ENCODE results near the gene NCKAP5. TPM values are rescaled to one million over a fixed set of nuclear protein-coding genes. Genes with fewer than 3 reads are reported as not detected.

NCKAP5 gene
- total RNA-seq, 1 experiment from 2014 or later: 3.2 TPM

GRCh38 chr2:132751836-132752235 is 816.4 kb downstream of the NCKAP5 start:
- BruUV-seq (replicated peaks): no TSS peak
- H3K9me2 ChIP-seq (replicated peaks; ENCODE audit: low read length): no peaks in the 10 kb centered on the region
- intact Hi-C loops (cut with micrococcal nuclease): no loop called here

DNA sequence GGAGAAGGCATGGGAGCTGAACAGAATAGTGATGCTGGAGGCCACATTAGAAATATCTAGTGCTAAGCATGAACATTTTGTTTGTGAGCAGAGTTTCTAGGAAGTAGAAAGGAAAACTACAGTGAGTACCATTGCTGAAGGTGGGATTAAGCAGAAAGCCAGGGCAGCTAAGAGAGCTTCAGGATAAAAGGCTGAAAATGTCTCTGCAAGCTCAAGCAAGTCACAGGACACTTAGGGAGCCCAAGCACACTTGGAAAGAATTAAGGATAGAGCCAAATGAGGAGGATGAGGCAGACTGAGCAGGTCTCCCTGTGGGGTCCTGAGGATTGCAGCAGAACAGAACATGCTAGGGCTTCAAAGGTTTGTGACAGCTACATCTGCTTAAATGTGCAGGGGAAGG is 817.7 kb downstream of the NCKAP5 start:
- intact Hi-C loops (cut with micrococcal nuclease): no loop called here
- DNase-seq (no peak), ATAC-seq (no peak)
- Histone ChIP-seq H3K9me3 (ENCODE audit: low read length) (no peaks in the 10 kb centered on the region), H3K79me2 (ENCODE audit: low read length) (no peaks in the 10 kb centered on the region), H3K4me2 (ENCODE audit: low read length) (no peak overlapping the region), H3F3A (ENCODE audit: low read length, unreplicated experiment) (no peaks in the 10 kb centered on the region), H3K9ac (ENCODE audit: low read length) (no peak overlapping the region), H3K4me3 (ENCODE audit: low read length) (no peak overlapping the region), H3K27me3 (ENCODE audit: low read length) (no peaks in the 10 kb centered on the region), H3K4me1 (ENCODE audit: insufficient read depth, low read length) (no peaks in the 10 kb centered on the region), H3K27ac (ENCODE audit: low read length) (no peak overlapping the region), H3K36me3 (ENCODE audit: low read depth, low read length) (no peaks in the 10 kb centered on the region), H3K9me2 (replicated peaks; ENCODE audit: low read length) (no peaks in the 10 kb centered on the region), H2AFZ (ENCODE audit: low read length) (no peak overlapping the region), H4K20me1 (ENCODE audit: low read length) (no peaks in the 10 kb centered on the region)
- TF ChIP-seq EZH2phosphoT487 (IDR thresholded peaks at IDR 0.05; ENCODE audit: borderline replicate concordance, low read length) (no peak), EZH2 (IDR thresholded peaks at IDR 0.05; ENCODE audit: low read length, unreplicated experiment) (no peak)
- TF ChIP-seq, protein P1, sequence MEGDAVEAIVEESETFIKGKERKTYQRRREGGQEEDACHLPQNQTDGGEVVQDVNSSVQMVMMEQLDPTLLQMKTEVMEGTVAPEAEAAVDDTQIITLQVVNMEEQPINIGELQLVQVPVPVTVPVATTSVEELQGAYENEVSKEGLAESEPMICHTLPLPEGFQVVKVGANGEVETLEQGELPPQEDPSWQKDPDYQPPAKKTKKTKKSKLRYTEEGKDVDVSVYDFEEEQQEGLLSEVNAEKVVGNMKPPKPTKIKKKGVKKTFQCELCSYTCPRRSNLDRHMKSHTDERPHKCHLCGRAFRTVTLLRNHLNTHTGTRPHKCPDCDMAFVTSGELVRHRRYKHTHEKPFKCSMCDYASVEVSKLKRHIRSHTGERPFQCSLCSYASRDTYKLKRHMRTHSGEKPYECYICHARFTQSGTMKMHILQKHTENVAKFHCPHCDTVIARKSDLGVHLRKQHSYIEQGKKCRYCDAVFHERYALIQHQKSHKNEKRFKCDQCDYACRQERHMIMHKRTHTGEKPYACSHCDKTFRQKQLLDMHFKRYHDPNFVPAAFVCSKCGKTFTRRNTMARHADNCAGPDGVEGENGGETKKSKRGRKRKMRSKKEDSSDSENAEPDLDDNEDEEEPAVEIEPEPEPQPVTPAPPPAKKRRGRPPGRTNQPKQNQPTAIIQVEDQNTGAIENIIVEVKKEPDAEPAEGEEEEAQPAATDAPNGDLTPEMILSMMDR (conservative IDR thresholded peaks at IDR 0.05; ENCODE audit: low read depth, low read length): no peak
- ChIA-PET POLR2A (ENCODE audit: unreplicated experiment) (no interaction called here), CTCF (no interaction called here)
- BruUV-seq (replicated peaks): no TSS peak

More at GRCh38 chr2:132751836-132752235, 816.4 kb downstream of the NCKAP5 start:
- Histone ChIP-seq H3K4me2 (ENCODE audit: low read length) (no peak overlapping the region), H2AFZ (ENCODE audit: low read length) (no peak overlapping the region), H3K36me3 (ENCODE audit: low read depth, low read length) (no peaks in the 10 kb centered on the region), H3K4me3 (ENCODE audit: low read length) (no peak overlapping the region), H3K27ac (ENCODE audit: low read length) (no peak overlapping the region), H3K9ac (ENCODE audit: low read length) (no peak overlapping the region), H3F3A (ENCODE audit: low read length, unreplicated experiment) (no peaks in the 10 kb centered on the region), H4K20me1 (ENCODE audit: low read length) (no peaks in the 10 kb centered on the region), H3K27me3 (ENCODE audit: low read length) (no peaks in the 10 kb centered on the region), H3K4me1 (ENCODE audit: insufficient read depth, low read length) (no peaks in the 10 kb centered on the region), H3K9me3 (ENCODE audit: low read length) (no peaks in the 10 kb centered on the region), H3K79me2 (ENCODE audit: low read length) (no peaks in the 10 kb centered on the region)
- POLR2A ChIA-PET (ENCODE audit: unreplicated experiment): no interaction called here
- no peak for DNase-seq
- ATAC-seq: no peak
- CTCF ChIA-PET: no interaction called here
- TF ChIP-seq EZH2 (IDR thresholded peaks at IDR 0.05; ENCODE audit: low read length, unreplicated experiment) (no peak), EZH2phosphoT487 (IDR thresholded peaks at IDR 0.05; ENCODE audit: borderline replicate concordance, low read length) (no peak)
- TF ChIP-seq, protein P1 (conservative IDR thresholded peaks at IDR 0.05; ENCODE audit: low read depth, low read length): no peak

DNA sequence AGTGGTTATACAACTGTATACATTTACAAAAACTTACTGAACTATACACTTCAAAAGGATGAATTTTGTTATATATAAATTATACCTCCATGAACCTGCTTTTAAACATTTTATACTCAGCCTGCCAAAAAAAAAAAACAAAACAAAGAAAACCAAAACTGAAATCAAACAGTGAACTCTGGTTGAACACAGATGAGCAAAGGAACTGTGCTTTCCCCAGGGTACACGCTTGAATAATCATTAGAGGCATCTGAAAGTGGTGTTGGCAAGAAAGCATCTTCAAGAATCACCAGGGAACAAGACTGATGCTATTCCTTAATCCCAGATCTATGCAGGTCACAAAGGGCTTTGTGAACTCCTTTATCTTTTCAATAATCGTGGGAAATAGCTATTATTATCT is 821.2 kb downstream of the NCKAP5 start:
- H3K9me2 ChIP-seq (replicated peaks; ENCODE audit: low read length): no peaks in the 10 kb centered on the region
- no peaks in the 10 kb centered on the region for H3K4me1 ChIP-seq (ENCODE audit: insufficient read depth, low read length)
- no peak overlapping the region for H3K27ac ChIP-seq (ENCODE audit: low read length)
- H3K4me2 ChIP-seq (ENCODE audit: low read length): no peak overlapping the region
- TF ChIP-seq EZH2 (IDR thresholded peaks at IDR 0.05; ENCODE audit: low read length, unreplicated experiment): no peak
- no peak for TF ChIP-seq EZH2phosphoT487 (IDR thresholded peaks at IDR 0.05; ENCODE audit: borderline replicate concordance, low read length)
- TF ChIP-seq, protein P1 (conservative IDR thresholded peaks at IDR 0.05; ENCODE audit: low read depth, low read length): no peak
- no peak overlapping the region for H3K9ac ChIP-seq (ENCODE audit: low read length)
- H3F3A ChIP-seq (ENCODE audit: low read length, unreplicated experiment): no peaks in the 10 kb centered on the region
- H2AFZ ChIP-seq (ENCODE audit: low read length): no peak overlapping the region
- CTCF ChIA-PET: no interaction called here
- BruUV-seq (replicated peaks): no TSS peak
- no peak overlapping the region for H3K4me3 ChIP-seq (ENCODE audit: low read length)
- intact Hi-C loops (cut with micrococcal nuclease): no loop called here
- H3K79me2 ChIP-seq (ENCODE audit: low read length): no peaks in the 10 kb centered on the region
- no peaks in the 10 kb centered on the region for H3K36me3 ChIP-seq (ENCODE audit: low read depth, low read length)
- no peaks in the 10 kb centered on the region for H3K27me3 ChIP-seq (ENCODE audit: low read length)
- POLR2A ChIA-PET (ENCODE audit: unreplicated experiment): no interaction called here
- no peak for ATAC-seq
- no peaks in the 10 kb centered on the region for H3K9me3 ChIP-seq (ENCODE audit: low read length)
- H4K20me1 ChIP-seq (ENCODE audit: low read length): no peaks in the 10 kb centered on the region
- no peak for DNase-seq

Data from PC-3 (cell line).